Vagina (tissue), 2 donors: ENCODE data around the gene DENND2D.

Source experiments
- POLR2A ChIP-seq, 2 donors: fragments of 450-650 bp; IDR thresholded peaks; one replicate each; pipeline ENCODE4 v1.6.1; 2017; ENCODE audit warnings: antibody characterized with exemption in 2 of 2, mild to moderate bottlenecking in 2 of 2, moderate library complexity in 2 of 2
- TF ChIP-seq, protein P1 (sequence below), 3 experiments: fragments of 450-650 bp in 2 of 3; fragments of 200-600 bp in 1 of 3; sonication (generic) in 1 of 3; IDR thresholded peaks; one replicate each; pipeline ENCODE4 v1.5.1; 2017 to 2019; ENCODE audit warnings: antibody characterized with exemption in 3 of 3, mild to moderate bottlenecking in 2 of 3, moderate library complexity in 2 of 3

GRCh38 chr1:111247125-111247838, 46.8 kb upstream of the DENND2D start:
- TF ChIP-seq, protein P1, sequence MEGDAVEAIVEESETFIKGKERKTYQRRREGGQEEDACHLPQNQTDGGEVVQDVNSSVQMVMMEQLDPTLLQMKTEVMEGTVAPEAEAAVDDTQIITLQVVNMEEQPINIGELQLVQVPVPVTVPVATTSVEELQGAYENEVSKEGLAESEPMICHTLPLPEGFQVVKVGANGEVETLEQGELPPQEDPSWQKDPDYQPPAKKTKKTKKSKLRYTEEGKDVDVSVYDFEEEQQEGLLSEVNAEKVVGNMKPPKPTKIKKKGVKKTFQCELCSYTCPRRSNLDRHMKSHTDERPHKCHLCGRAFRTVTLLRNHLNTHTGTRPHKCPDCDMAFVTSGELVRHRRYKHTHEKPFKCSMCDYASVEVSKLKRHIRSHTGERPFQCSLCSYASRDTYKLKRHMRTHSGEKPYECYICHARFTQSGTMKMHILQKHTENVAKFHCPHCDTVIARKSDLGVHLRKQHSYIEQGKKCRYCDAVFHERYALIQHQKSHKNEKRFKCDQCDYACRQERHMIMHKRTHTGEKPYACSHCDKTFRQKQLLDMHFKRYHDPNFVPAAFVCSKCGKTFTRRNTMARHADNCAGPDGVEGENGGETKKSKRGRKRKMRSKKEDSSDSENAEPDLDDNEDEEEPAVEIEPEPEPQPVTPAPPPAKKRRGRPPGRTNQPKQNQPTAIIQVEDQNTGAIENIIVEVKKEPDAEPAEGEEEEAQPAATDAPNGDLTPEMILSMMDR (IDR thresholded peaks at IDR 0.05) = no peak
- no peak for TF ChIP-seq POLR2A (IDR thresholded peaks at IDR 0.05)
